Measurements from ENCODE around the gene PALLD. TPM values are rescaled to one million over a fixed set of nuclear protein-coding genes. Genes with fewer than 3 reads are reported as not detected.

Gene PALLD
- total RNA-seq, 1 donor from 2014 or later, result 93.5 TPM

DNA sequence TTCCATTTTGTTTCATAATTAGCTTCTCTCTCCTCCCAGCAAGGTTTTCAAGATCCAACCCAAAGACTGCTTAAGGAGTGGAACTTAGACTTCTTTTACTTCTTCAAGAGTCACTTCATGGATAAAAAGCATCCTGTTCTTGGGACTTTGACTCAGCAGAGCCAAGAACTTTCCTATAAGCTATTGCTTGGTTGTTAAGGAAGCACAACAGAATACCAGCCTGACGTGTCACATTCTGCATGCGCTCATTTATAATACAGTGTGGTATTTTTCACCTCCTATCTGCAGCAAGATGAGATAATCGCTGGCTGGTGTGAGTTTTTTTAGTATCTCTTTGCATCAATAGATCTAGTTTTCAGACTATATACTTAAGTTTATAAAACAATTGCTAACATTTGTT, 152.1 kb downstream of the PALLD start:
- DNase-seq (ENCODE audit: extremely low spot score, unreplicated experiment), result no peak
- Mint-ChIP-seq H3K27ac (no peak overlapping the region), H3K9me3 (no peaks in the 10 kb centered on the region), H3K27me3 (peaks cover 26% of the 10 kb centered on the region), H3K36me3 (peaks cover 7% of the 10 kb centered on the region), H3K4me1 (ENCODE audit: unreplicated experiment) (peaks cover 49% of the 10 kb centered on the region), H3K4me3 (no peak overlapping the region)
- TF ChIP-seq, protein P1, sequence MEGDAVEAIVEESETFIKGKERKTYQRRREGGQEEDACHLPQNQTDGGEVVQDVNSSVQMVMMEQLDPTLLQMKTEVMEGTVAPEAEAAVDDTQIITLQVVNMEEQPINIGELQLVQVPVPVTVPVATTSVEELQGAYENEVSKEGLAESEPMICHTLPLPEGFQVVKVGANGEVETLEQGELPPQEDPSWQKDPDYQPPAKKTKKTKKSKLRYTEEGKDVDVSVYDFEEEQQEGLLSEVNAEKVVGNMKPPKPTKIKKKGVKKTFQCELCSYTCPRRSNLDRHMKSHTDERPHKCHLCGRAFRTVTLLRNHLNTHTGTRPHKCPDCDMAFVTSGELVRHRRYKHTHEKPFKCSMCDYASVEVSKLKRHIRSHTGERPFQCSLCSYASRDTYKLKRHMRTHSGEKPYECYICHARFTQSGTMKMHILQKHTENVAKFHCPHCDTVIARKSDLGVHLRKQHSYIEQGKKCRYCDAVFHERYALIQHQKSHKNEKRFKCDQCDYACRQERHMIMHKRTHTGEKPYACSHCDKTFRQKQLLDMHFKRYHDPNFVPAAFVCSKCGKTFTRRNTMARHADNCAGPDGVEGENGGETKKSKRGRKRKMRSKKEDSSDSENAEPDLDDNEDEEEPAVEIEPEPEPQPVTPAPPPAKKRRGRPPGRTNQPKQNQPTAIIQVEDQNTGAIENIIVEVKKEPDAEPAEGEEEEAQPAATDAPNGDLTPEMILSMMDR (conservative IDR thresholded peaks at IDR 0.05), result no peak

DNA sequence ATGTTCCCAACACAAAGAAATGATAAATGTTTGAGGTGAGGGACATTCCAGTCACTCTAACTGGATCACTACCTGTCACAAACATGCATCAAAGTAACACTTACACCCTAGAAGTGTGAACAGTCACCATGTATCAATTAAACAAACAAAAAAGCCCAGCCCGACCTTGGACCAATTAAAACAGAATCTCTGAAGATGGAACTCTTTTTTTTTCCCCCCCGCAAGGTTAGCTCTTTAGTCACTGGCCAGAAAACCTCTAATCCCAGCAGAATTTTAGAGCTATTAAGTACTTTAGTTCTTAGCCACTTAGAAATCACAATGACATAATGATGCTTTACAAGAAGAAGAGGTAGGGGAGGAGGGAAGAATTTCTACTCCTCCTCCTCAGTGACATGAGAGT, 154.5 kb downstream of the PALLD start:
- TF ChIP-seq, protein P1 (conservative IDR thresholded peaks at IDR 0.05), result no peak
- no peak overlapping the region for H3K27ac Mint-ChIP-seq
- no peaks in the 10 kb centered on the region for H3K9me3 Mint-ChIP-seq
- H3K4me3 Mint-ChIP-seq, result no peak overlapping the region
- H3K4me1 Mint-ChIP-seq (ENCODE audit: unreplicated experiment), result peaks cover 54% of the 10 kb centered on the region
- H3K36me3 Mint-ChIP-seq, result peaks cover 7% of the 10 kb centered on the region
- peaks cover 25% of the 10 kb centered on the region for H3K27me3 Mint-ChIP-seq
- DNase-seq (ENCODE audit: extremely low spot score, unreplicated experiment), result no peak

DNA sequence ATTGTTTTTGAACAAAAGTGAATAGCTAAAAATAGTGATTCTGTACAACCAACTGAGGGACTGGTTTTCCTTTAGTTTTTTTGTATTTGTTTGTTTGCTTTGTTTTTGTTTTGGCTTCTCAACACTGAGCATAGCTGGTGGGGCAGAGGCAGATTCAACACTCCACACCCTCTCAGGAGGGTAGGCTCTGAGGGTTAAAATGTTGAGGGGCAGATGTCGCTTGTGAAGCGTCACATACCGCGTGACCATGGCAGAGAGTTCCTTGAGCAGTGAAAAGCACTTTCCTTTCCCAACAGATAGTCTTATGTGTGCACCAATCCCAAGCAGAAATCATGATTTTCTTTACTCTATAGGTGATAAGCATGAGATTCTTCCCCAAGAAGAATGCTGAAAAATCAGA, 155.0 kb downstream of the PALLD start:
- DNase-seq (ENCODE audit: extremely low spot score, unreplicated experiment), result no peak
- TF ChIP-seq, protein P1 (conservative IDR thresholded peaks at IDR 0.05), result no peak
- Mint-ChIP-seq H3K4me1 (ENCODE audit: unreplicated experiment) (peaks cover 56% of the 10 kb centered on the region), H3K4me3 (no peak overlapping the region), H3K9me3 (no peaks in the 10 kb centered on the region), H3K36me3 (peaks cover 7% of the 10 kb centered on the region), H3K27ac (no peak overlapping the region), H3K27me3 (peaks cover 23% of the 10 kb centered on the region)

DNA sequence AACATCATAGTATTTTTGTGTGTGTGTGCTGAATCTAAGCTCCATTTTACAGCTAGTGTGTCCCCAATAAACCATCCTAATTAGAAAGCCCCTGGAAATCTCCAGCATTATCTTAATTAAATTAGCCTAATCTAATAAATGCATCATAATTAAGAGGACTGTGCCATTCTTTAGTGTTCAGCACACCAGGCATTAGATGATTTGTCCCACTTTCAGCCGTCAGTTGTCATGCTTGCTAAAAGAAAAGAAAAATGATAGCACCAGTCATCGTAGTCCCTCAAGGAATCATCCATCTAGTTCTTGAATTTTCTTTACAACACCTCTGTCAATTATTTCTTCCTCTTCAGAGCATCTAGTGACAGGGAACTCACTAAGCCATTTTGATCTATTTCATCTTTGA, 155.9 kb downstream of the PALLD start:
- TF ChIP-seq, protein P1 (conservative IDR thresholded peaks at IDR 0.05), result no peak
- no peak overlapping the region for H3K27ac Mint-ChIP-seq
- H3K4me1 Mint-ChIP-seq (ENCODE audit: unreplicated experiment), result peaks cover 62% of the 10 kb centered on the region
- H3K9me3 Mint-ChIP-seq, result no peaks in the 10 kb centered on the region
- no peak for DNase-seq (ENCODE audit: extremely low spot score, unreplicated experiment)
- peaks cover 23% of the 10 kb centered on the region for H3K27me3 Mint-ChIP-seq
- peaks cover 7% of the 10 kb centered on the region for H3K36me3 Mint-ChIP-seq
- no peak overlapping the region for H3K4me3 Mint-ChIP-seq

DNA sequence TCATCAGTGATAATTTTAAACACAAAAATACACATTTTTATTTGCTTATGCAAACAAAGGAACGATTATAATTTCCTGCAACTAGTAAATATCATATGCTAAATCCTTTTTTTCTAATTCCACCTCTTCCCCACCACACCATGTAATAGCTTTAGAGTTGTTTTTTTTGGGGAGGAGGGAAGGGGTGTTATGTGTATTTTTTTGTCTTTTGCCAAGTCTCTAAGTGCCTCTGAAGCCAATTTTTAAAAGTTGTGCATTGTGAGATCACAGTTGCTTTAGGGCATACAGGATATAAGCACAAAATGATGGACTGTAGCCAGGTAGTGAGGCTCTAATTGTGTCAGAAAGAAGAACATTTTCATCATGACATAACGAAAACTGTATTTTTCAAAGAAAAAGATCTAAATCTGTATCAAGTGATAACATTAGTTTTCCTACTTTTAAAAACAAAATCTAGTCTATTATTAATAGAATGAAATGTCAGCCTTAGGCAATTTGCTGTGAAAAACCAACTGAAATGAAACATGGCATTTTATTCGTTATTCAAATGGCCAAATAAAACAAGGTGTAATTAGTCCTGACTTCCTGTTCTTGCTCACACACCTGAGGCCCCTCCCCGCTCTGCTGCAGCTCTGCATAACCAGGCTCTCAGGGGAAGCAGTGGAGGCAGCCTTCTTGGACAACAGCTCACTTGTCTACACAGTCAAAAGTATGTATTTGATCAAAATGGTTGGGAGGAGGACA, 157.4 kb downstream of the PALLD start:
- Mint-ChIP-seq H3K4me1 (ENCODE audit: unreplicated experiment) (peaks cover 60% of the 10 kb centered on the region), H3K9me3 (no peaks in the 10 kb centered on the region), H3K4me3 (peak overlapping the region; percentile 35), H3K27ac (no peak overlapping the region), H3K27me3 (peaks cover 16% of the 10 kb centered on the region), H3K36me3 (peaks cover 7% of the 10 kb centered on the region)
- TF ChIP-seq, protein P1 (conservative IDR thresholded peaks at IDR 0.05), result no peak
- no peak for DNase-seq (ENCODE audit: extremely low spot score, unreplicated experiment)

Data from type B pancreatic cell (in vitro differentiated cells).